NCI-H2227 treated with DMSO at 0.1 percent for 48 hours (cell line): ENCODE measurements around the gene NIT2.
"Not testable (repeated sequence)": the region's sequence is repeated elsewhere in the genome, so short reads cannot be mapped to it uniquely, and the experiment has no call there.

Experiments
- DNase-seq: peaks from one replicate; lab custom pipeline; 2025; lab: John Stamatoyannopoulos, UW

The NIT2 gene

DNA sequence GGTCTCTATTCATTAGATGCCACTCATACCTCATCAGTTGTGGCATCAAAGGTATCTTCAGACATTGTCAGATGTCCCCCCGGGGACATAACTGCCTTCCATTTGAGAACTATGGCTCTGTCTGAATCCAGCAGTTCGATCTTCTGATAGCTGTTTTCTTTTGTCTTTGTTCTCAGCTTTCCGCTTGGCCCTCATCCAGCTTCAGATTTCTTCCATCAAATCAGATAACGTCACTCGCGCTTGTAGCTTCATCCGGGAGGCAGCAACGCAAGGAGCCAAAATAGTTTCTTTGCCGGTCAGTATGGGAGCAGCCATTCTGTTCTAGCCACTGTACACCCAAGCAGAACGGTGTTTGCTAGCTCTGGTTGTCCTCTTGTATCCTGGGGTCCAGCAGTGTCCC lies 4.4 kb downstream of the NIT2 start:
- no peak for DNase-seq

DNA sequence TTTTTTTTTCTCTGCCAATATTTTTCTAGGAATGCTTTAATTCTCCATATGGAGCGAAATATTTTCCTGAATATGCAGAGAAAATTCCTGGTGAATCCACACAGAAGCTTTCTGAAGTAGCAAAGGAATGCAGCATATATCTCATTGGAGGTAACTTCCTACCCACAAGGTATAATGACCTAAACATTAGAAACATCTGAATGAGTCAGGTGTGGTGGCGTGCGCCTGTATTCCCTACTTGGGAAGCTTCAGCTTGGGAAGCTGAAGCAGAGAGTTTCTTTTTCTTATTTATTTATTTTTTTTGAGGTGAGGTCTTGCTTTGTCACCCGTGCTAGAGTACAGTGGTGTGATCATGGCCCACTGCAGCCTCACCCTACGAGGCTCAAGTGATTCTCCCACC lies 5.2 kb downstream of the NIT2 start:
- no peak for DNase-seq

DNA sequence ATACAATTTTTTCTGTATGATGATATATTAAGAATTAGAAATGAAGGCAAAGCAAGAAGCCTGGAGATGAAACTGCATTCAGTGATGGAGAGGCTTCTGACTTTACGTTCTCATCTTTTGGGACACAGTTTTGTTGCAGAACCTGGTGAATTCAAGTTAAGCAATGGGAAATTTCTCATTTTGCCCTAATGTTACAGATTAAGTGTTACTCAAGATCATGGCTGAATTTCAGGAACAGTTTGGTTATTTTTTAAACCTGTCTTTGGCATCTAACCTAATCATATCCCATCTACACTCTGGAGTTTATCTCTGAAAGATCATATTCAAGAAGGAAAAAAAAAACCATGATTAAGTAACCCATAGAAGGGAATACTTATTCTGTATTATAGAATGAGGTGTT lies 6.0 kb downstream of the NIT2 start:
- no peak for DNase-seq

DNA sequence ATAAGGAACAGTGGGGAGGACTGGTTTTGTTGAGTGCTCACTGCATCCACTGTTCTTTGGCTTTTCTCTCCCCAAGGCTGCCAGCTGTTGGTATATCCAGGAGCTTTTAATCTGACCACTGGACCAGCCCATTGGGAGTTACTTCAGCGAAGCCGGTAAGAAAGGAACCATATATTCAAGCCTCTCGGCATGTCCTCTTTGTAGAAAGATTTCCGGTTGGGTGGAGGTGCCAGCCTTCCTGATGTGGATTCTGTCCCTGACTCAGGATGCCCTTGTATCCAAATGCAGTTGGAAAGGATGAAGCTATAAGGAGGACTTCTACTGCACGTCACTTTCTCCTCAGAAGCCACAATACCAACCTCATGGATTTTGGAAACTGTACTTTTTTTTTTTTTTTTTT lies 14.2 kb downstream of the NIT2 start:
- DNase-seq, result no peak

DNA sequence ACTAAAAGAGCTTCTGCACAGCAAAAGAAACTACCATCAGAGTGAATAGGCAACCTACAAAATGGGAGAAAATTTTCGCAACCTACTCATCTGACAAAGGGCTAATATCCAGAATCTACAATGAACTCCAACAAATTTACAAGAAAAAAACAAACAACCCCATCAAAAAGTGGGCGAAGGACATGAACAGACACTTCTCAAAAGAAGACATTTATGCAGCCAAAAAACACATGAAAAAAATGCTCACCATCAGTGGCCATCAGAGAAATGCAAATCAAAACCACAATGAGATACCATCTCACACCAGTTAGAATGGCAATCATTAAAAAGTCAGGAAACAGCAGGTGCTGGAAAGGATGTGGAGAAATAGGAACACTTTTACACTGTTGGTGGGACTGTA lies 17.2 kb downstream of the NIT2 start:
- DNase-seq, result not testable (repeated sequence)

DNA sequence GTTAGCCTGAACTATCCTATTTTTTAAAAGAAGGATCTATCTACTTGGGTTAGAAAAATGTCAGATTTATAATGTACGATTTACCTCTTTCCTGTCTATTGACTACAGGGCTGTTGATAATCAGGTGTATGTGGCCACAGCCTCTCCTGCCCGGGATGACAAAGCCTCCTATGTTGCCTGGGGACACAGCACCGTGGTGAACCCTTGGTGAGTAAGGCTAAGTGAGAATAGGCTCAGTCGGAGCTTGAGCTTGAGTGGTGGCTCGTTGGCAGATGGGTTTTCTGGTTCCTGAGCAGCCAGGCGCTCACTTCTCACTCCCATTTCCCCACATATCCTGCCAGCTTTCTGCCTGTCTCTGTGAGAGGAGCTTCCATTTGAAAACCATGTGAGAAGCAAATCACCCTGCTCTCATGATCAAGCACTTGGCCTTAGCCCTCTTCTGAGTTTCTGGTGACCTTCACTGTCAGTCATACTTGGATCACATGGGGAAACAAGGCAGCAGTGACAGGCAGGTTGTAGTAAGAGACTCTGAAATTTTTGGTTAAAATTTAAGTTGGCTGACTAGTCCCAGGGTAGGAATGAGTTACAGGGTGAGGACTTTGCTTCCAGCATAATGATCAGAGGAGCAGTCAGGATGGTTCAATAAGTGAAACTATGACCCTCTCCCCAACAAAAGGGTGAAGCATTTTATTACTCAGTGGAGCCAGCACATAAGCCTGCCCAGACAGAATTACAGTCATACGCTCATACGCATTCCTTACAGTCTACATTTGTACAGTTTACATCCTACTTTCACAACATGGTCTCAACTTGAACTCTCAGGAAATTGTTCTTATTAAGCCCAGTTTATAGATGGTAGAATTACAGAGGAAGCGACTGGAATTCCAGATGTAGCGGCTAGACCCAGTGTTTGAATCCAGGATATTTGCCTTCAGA lies 18.0 kb downstream of the NIT2 start:
- no peak for DNase-seq

DNA sequence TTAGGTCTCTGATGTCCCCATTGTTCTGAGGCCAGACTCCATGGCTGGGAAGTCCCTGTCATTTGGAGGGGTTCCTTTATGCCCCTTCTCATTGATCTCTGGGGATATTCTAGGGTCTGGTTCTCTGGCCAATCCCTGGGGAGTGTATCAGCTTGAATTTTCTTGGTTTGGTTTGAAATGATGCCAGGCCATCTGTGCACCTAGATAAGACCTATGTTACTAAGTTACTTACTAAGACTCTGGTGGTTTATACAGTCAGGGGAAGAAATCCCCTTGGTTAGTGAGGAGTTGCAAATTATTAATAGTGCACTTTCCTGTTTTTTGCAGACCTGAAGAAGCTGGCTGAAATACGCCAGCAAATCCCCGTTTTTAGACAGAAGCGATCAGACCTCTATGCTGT lies 20.3 kb downstream of the NIT2 start:
- no peak for DNase-seq

DNA sequence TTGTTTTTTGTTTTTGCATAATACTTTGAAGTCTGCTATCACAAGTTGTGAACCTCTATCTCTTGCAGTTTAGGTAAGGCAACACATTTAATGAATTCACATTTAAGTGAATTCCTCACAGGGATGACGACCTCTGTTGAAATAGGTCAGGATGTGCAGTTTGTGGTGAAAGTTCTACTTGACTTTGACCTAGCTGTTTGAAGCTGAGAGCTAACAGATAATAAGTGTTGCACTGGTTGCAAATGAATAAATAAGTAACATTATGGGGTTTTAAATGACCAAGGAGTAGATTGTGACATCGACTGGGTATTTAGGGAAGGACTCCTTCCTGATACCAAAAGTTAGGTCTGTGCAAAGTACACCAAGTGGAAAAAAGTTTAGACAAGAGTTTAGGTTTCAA lies 23.9 kb downstream of the NIT2 start:
- no peak for DNase-seq

DNA sequence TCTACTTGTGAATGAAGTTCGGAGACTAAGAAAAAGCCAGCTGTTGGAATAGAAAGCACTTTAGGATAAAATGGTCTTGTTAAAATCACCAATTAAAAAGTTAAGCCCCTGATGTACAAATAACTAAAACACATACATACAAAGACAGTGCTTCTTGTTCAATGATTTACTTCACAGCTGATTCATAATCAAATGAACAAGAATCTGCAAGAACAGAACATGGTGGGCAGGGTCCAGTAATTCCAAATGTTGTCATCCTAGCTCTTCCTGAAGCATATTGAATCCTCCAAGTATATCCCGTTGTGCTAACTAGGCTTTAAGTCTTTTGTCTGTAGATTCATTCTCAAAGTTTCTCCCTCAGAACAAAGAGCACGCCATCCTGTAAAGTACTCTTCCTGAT lies 24.5 kb downstream of the NIT2 start:
- no peak for DNase-seq

DNA sequence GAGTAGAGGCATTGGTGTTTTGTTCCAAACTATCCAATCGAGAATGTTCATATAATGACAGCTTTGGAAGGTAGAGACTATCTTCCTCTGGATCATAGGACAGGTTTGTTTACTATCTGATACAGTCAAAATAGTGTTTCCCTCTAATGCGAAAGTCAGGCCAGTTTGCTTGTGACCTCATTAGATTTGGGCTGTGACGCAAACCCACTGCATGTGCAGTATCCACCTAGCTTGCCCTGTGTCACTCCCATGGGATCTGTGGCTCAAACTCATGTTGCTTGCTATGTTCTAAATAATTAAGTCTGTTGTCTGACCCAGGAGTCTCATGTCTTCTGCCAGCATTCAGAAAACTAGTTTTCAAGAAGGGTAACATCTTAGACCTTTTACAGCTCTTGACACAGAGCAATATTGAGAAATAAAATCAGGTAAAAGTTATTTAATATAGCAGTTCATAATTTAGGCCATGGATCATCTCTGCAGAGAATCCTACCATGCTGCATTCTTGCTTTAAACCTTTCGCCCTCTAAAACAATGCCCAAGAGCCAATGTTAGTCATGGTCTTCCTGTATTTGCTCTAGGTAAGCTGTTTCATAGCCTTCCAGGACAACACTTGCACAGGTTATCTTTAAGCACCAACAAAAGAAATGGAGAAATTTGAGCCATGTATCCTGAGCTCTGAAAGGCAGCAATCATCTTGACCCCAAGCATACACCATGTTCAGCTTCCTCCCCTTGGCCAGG lies 26.4 kb downstream of the NIT2 start:
- no peak for DNase-seq

DNA sequence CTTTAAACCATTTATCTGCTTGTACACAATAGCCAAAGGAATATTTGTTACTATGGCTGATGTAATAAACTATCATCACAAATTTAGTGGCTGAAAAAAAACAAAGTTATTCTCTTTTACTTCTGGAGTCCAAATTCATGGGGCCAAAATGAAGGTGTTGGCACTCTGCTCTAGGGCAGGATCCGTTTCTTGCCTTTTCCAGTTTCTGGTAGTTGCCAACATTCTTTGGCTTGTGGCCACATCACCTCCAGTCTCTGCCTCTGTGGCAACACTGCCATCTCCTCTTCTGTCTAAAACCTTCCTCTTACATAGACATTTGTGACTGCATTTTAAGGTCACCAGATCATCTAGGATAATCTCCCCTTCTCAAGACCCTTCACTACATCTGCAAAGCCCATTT lies 27.3 kb downstream of the NIT2 start:
- no peak for DNase-seq

DNA sequence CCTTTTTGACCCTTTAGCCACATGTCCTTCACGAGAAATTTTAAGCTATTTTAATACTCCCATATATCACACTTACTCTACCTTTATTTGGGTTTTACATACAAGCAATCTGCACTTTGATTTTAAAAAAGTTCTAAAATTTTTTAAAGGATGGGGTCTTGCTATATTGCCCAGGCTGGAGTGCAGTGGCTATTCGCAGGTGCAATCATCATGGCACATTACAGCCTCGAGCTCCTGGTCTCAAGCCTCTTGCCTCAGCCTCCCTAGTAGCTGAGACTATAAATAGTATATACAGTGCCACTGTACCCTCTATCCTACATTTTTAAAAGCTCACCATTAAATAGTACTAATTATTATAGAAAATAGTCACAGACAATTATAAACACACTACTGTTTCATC lies 29.9 kb downstream of the NIT2 start:
- no peak for DNase-seq

DNA sequence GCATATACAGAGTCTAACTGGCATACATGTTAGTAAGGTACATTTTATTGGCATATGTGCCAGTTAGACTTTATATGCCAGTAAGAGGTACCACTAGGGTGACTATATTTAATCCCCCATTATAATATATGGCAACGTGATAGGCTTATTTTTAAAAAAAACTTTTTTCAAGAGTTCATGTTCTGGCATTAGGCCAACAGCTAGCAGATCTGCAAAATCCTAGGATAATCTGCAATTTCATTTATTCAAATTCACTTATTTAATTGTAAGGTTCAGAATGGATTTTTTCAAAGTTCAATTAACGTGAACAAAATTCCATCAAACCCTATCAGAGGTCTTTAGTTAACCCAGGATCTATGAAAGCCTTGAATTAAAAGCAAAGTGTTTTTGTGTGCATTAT lies 31.9 kb downstream of the NIT2 start:
- DNase-seq, result no peak

DNA sequence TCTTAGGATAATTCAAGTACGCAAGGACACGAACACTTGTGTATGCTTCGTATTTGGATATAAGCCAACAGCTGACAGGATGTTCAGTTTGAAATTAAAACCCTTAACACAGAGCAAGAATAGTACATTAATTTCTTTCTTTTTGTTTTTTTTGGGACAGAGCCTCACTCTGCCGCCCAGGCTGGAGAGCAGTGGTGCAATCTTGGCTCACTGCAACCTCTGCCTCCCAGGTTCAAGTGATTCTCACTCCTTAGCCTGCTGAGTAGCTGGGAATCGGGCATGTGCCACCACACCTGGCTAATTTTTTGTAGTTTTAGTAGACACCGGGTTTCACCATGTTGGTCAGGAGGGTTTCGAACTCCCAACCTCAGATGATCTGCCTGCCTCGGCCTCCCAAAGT lies 33.9 kb downstream of the NIT2 start:
- DNase-seq, result no peak

DNA sequence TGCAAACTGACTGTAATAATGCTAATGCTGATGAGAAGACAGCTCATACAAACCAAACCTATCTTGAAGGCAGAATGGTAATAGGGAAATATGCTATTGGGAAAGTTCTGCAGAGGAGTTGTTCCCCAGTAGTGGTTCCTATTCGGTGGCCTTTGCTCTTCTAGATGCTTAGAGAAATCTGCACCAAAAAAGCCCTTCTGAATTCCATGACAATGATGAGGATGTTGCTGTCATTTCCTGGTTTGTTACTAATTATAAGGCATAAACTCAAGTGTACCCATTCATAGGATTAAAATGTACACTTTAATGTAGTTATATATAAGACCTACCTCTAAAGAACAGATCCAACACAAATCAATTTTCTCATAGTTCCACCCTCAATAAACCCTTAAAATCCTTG lies 36.2 kb downstream of the NIT2 start:
- no peak for DNase-seq

DNA sequence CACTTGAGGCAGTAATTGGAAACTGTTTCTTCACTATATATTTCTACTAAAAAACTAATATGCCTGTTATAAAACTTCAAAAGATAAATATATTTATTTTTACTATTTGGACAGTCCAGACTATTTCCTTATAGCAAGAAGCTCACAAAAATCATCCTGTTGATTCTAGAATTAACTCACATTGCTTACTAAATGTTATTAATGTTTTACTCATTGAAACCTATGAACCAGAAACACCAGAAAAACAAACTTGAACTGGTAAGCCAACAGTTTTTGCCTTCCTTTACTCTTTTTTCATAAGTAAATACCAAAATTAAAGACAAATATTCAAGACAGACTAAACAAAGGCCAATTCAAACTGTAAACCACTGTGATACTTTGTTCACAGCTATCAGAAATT lies 40.0 kb downstream of the NIT2 start:
- DNase-seq, result no peak

DNA sequence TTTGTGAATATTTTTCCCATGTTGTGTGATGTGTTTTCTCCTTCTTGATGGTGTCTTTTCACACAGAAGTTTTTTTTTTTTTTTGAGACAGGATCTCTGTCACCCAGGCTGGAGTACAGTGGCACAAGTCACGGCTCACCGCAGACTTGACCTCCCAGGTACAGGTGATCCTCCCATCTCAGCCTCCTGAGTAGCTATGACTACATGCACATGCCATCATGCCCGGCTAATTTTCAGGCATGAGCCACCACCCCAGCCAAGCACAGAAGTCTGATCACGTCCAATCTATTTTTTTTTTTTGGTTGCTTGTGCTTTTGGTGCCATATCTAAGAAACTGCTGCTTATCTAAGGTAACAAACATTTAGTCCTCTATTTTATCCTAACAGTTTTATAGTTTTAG lies 41.7 kb downstream of the NIT2 start:
- no peak for DNase-seq

DNA sequence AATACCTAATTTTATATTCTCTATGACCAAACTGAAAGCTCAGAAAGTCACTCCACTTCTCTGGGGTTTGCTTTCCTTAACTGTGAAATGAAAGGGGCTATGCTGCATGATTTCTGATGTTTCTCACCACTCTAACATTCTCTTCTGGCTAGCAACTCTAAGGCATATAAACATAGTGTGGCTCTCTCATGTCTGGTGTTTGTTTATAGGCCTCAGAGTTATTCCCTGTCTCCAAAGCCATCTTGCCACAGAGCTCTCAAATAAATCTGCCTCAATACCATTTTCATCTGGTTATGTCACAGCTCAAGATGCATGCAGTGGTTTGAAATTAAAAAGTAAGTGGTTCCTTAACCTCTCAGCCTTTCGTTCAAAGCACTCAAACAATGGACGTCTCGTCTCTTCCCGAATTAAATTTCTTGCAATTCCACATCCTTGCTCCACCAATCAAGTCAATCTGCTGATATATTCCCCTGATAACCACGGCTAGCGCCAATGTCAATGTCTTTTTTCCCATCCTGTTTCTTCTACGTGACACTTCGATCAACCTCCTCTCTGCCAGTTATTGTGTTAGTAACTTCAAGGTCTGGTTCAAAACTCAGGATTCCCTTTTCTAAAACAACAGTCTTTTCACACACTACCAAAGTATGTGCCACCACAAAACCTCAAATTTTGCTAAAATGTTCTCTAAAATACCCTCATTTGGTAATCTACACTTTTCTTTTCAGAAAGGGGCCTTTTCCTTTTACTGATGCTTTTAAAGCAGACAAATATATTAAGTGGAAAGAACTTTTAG lies 50.4 kb downstream of the NIT2 start:
- no peak for DNase-seq

DNA sequence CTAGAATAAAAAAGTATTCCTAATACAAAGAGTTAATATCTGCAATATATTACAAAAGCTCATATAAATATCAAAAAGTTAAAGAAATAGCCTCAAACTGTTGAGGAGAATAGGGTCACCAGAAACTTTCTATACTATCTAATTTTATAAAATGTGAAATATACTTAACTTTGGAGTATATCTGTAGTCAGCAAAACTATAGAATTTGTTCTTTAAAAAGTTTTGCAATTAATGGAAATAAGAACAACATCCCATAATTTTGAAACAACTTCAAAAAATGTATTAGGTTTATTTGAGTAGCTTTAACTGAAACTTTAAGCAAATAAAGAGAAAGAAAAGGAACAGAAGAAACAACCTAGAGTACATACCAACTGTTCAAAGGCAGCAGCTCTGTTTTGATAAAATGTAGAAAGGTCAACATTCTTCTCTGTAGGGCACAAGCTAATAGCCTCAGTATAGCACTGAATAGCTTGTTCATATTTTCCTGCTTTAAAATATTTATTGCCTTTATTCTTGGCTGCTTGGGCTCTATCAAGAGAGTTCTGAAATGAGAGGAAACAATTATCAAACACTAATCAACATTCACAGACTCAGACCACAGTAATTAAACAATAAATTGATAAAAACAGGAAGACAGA lies 52.0 kb downstream of the NIT2 start:
- no peak for DNase-seq

DNA sequence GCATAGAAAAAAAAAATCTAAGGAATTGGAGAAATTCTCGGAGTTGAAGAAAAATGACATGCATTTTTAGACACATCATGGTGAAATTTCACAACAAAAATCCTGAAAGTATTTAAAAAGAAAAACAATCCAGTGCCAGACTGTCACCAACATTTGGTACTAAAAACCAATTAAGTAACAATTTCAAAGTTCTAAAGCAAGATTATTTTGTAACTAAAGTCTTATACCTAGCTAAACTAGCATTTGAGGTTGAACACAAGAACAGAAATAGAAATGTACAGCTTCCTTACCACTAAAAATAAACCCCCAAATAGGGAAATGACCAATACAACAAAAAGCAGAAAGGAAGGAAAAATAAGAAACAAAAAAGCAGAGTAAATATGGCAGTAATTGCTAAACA lies 54.5 kb downstream of the NIT2 start:
- no peak for DNase-seq

DNA sequence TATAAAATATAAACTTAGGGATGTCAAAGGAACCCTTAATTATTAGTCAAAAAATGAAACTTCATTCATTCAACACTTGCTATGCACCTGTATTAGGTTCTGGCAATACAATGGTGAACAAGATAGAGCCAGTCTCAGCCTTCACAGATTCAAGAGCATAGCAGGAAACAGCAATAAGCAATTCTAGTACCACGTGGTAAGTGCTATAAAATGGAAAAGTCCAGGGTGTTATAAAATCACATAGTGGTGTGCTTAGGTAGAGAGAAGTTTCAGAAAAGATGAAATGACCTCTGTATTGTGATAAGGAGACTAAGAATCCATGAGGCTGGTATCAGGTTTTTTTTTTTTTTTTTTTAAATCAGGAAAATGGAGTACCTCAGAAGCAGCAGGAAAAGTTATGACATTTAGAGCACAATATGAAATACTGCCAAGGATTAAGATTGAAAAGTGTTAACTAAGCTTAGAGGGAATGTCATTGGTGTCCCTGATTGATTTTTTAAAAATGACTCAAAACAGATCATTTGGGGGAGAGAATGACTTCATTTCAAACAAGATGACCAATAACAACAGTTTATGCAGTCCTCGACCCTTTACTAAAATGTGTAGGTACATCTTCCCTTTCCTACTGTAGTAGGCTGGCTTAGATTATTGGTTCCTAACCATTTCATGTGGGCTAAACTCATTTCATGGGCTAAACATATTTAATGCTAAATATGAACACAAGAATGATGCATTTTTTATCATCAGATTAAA lies 61.3 kb downstream of the NIT2 start:
- no peak for DNase-seq
